ENCODE measurements around the gene GPR6.

GPR6 gene

GRCh38 chr6:109946979-109947378 lies 31.1 kb upstream of the GPR6 start:
- Histone ChIP-seq H3K9me3 (no peaks in the 10 kb centered on the region), H3K27ac (no peak overlapping the region), H3K4me3 (ENCODE audit: low read depth in 1 of 2, low read length in 1 of 2) (no peak overlapping the region), H3K4me1 (ENCODE audit: control insufficient read depth in 1 of 2, insufficient read depth in 1 of 2, low read depth in 1 of 2, low read length in 1 of 2) (no peaks in the 10 kb centered on the region), H3K27me3 (peaks cover 16% of the 10 kb centered on the region), H3K36me3 (no peaks in the 10 kb centered on the region)
- no peak for TF ChIP-seq CTCF (IDR thresholded peaks at IDR 0.05)

GRCh38 chr6:109949281-109950065 lies 28.6 kb upstream of the GPR6 start:
- TF ChIP-seq CTCF (IDR thresholded peaks at IDR 0.05) = no peak
- H3K4me3 ChIP-seq (ENCODE audit: low read depth in 1 of 2, low read length in 1 of 2) = no peak overlapping the region

GRCh38 chr6:109955491-109955890 lies 22.6 kb upstream of the GPR6 start:
- Histone ChIP-seq H3K4me3 (ENCODE audit: low read depth in 1 of 2, low read length in 1 of 2) (no peak overlapping the region), H3K27me3 (no peaks in the 10 kb centered on the region), H3K4me1 (ENCODE audit: control insufficient read depth in 1 of 2, insufficient read depth in 1 of 2, low read depth in 1 of 2, low read length in 1 of 2) (no peaks in the 10 kb centered on the region), H3K9me3 (no peaks in the 10 kb centered on the region), H3K36me3 (no peaks in the 10 kb centered on the region), H3K27ac (no peak overlapping the region)
- TF ChIP-seq CTCF (IDR thresholded peaks at IDR 0.05) = no peak

More at GRCh38 chr6:109949281-109950065, 28.6 kb upstream of the GPR6 start:
- Histone ChIP-seq H3K36me3 (no peaks in the 10 kb centered on the region), H3K4me1 (ENCODE audit: control insufficient read depth in 1 of 2, insufficient read depth in 1 of 2, low read depth in 1 of 2, low read length in 1 of 2) (no peaks in the 10 kb centered on the region), H3K27me3 (peaks cover 4% of the 10 kb centered on the region), H3K27ac (no peak overlapping the region), H3K9me3 (no peaks in the 10 kb centered on the region)

GRCh38 chr6:109958626-109959025 lies 19.5 kb upstream of the GPR6 start:
- Histone ChIP-seq H3K36me3 (no peaks in the 10 kb centered on the region), H3K4me3 (ENCODE audit: low read depth in 1 of 2, low read length in 1 of 2) (no peak overlapping the region), H3K4me1 (ENCODE audit: control insufficient read depth in 1 of 2, insufficient read depth in 1 of 2, low read depth in 1 of 2, low read length in 1 of 2) (peaks cover 0 to 3% of the 10 kb centered on the region in 2 experiments), H3K9me3 (no peaks in the 10 kb centered on the region), H3K27me3 (no peaks in the 10 kb centered on the region), H3K27ac (no peak overlapping the region)
- TF ChIP-seq CTCF (IDR thresholded peaks at IDR 0.05) = no peak

GRCh38 chr6:109961611-109962041 lies 16.5 kb upstream of the GPR6 start:
- no peak overlapping the region for H3K4me3 ChIP-seq (ENCODE audit: low read depth in 1 of 2, low read length in 1 of 2)
- peaks cover 0 to 3% of the 10 kb centered on the region in 2 experiments for H3K4me1 ChIP-seq (ENCODE audit: control insufficient read depth in 1 of 2, insufficient read depth in 1 of 2, low read depth in 1 of 2, low read length in 1 of 2)
- H3K27me3 ChIP-seq = no peaks in the 10 kb centered on the region
- no peaks in the 10 kb centered on the region for H3K36me3 ChIP-seq
- TF ChIP-seq CTCF (IDR thresholded peaks at IDR 0.05) = no peak
- H3K9me3 ChIP-seq = no peaks in the 10 kb centered on the region
- H3K27ac ChIP-seq = no peak overlapping the region

Measured in neutrophil (primary cell).